Right atrium auricular region (tissue), 2 donors: ENCODE measurements around the gene ZFAND5. TPM values are rescaled to one million over a fixed set of nuclear protein-coding genes. Genes with fewer than 3 reads are reported as not detected.

Experiments
- DNase-seq: peaks from one replicate; pipeline ENCODE4 v3.0.0-alpha.2; 2019; ENCODE audit warnings: low spot score
- H3K27ac ChIP-seq, 2 donors: fragments of 200-600 bp; sonication (generic); 1 replicate in 1 of 2; 2 replicates in 1 of 2; pipeline ENCODE4 v1.5.1; 2016 to 2019
- H3K27me3 ChIP-seq, 2 donors: fragments of 200-600 bp; sonication (generic); one replicate each; pipeline versions ENCODE4 v1.5.1 to v1.6.0; 2017 to 2019
- H3K36me3 ChIP-seq: fragments of 200-600 bp; sonication (generic); one replicate; pipeline ENCODE4 v1.5.1; 2016
- H3K4me1 ChIP-seq, 2 donors: fragments of 200-600 bp; sonication (generic); one replicate each; pipeline versions ENCODE4 v1.5.1 to v1.6.0; 2017 to 2019
- H3K4me3 ChIP-seq, 2 donors: fragments of 200-600 bp; sonication (generic); 1 replicate in 1 of 2; 2 replicates in 1 of 2; pipeline ENCODE4 v1.5.1; 2017 to 2019; ENCODE audit warnings: mild to moderate bottlenecking in 1 of 2, moderate library complexity in 1 of 2
- H3K9me3 ChIP-seq, 2 donors: fragments of 200-600 bp; sonication (generic); one replicate each; pipeline ENCODE4 v1.5.1; 2019
- total RNA-seq, 2 donors: library from RNA; depleted of rRNA; stranded (reverse); fragments of >200 nt; gene quantifications; one replicate each; pipeline ENCODE4 v1.1.0, GENCODE V29; 2016
- TF ChIP-seq, protein P1 (sequence below), 2 donors: fragments of 200-600 bp; sonication (generic); IDR thresholded peaks; one replicate each; pipeline ENCODE4 v1.5.1; 2019; ENCODE audit warnings: antibody characterized with exemption in 2 of 2

ZFAND5 gene
- total RNA-seq, 2 donors from 2014 or later, result 113 to 134 TPM

GRCh38 chr9:72315510-72316311 is 49.3 kb downstream of the ZFAND5 start:
- DNase-seq, result no peak
- H3K36me3 ChIP-seq, result no peaks in the 10 kb centered on the region
- TF ChIP-seq, protein P1, sequence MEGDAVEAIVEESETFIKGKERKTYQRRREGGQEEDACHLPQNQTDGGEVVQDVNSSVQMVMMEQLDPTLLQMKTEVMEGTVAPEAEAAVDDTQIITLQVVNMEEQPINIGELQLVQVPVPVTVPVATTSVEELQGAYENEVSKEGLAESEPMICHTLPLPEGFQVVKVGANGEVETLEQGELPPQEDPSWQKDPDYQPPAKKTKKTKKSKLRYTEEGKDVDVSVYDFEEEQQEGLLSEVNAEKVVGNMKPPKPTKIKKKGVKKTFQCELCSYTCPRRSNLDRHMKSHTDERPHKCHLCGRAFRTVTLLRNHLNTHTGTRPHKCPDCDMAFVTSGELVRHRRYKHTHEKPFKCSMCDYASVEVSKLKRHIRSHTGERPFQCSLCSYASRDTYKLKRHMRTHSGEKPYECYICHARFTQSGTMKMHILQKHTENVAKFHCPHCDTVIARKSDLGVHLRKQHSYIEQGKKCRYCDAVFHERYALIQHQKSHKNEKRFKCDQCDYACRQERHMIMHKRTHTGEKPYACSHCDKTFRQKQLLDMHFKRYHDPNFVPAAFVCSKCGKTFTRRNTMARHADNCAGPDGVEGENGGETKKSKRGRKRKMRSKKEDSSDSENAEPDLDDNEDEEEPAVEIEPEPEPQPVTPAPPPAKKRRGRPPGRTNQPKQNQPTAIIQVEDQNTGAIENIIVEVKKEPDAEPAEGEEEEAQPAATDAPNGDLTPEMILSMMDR (IDR thresholded peaks at IDR 0.05), result no peak

DNA sequence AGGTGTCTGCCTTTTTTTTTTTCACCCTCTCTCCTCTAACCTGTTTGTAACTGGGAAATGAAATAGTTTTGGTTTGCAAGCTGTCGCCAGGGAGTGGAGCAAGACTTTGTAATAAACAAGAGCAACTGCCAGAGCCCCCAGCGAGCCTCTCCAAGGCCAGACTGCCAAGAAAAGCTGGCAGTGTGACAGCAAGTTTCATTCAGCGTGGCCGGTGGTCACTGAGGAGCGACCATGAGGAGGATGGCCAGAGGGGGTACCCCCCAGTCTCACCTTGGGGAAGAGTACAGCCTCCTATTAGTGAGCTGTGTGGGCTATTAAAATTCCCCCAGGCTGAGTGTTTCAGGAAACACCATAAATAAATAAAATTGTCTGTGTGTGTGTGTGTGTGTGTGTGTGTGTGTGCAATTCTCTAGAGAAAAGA is 49.9 kb downstream of the ZFAND5 start:
- TF ChIP-seq, protein P1 (IDR thresholded peaks at IDR 0.05), result peak in 1 of 2 donors; percentile 18
- no peaks in the 10 kb centered on the region for H3K36me3 ChIP-seq
- peaks cover 0 to 17% of the 10 kb centered on the region in 2 donors for H3K4me1 ChIP-seq
- H3K27me3 ChIP-seq, result no peaks in the 10 kb centered on the region
- DNase-seq, result peak; percentile 68
- H3K9me3 ChIP-seq, result no peaks in the 10 kb centered on the region
- peak overlapping the region; percentile 15 to 25 for H3K4me3 ChIP-seq
- H3K27ac ChIP-seq, result peak overlapping the region; percentile 29 to 44

More at GRCh38 chr9:72315510-72316311, 49.3 kb downstream of the ZFAND5 start:
- H3K4me3 ChIP-seq, result peak overlapping the region in 1 of 2 donors; percentile 25
- H3K27ac ChIP-seq, result peak overlapping the region; percentile 29 to 44
- H3K27me3 ChIP-seq, result no peaks in the 10 kb centered on the region
- peaks cover 0 to 17% of the 10 kb centered on the region in 2 donors for H3K4me1 ChIP-seq
- no peaks in the 10 kb centered on the region for H3K9me3 ChIP-seq

- TF ChIP-seq, protein P1 (IDR thresholded peaks at IDR 0.05), result no peak
- Histone ChIP-seq H3K27me3 (no peaks in the 10 kb centered on the region), H3K4me3 (no peak overlapping the region), H3K36me3 (no peaks in the 10 kb centered on the region), H3K9me3 (no peaks in the 10 kb centered on the region), H3K4me1 (peaks cover 0 to 17% of the 10 kb centered on the region in 2 donors), H3K27ac (no peak overlapping the region)
- no peak for DNase-seq
These were observed 51.5 kb downstream of the ZFAND5 start for GRCh38 chr9:72313507-72313906.

DNA sequence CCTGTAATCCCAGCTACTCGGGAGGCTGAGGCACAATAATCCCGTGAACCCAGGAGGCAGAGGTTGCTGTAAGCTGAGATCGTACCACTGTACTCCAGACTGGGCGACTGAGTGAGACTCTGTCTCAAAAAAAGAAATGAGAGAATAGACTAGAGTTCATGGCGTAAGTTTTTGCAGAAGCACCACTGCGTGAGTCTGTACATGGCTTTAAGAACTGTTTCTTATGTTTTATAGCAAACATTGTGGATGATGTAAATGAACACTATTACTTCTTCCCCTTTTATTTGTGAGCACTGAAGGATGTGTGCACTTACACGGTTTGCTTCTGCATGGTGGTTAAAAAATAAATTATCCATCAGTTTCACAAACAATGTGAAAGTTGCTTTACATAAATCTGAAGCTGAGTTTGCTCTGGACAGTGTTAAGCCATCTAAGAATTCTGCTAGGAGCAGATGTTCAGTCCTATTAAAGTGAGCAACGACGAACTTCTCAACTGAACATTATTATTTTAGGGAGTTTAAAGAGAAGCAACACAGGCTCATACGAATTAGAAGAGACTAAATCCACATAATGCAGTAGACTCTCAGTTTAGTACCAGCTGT is 52.5 kb downstream of the ZFAND5 start:
- no peak overlapping the region for H3K4me3 ChIP-seq
- no peaks in the 10 kb centered on the region for H3K9me3 ChIP-seq
- no peak for DNase-seq
- peaks cover 0 to 17% of the 10 kb centered on the region in 2 donors for H3K4me1 ChIP-seq
- TF ChIP-seq, protein P1 (IDR thresholded peaks at IDR 0.05), result no peak
- no peaks in the 10 kb centered on the region for H3K36me3 ChIP-seq
- H3K27ac ChIP-seq, result no peak overlapping the region
- H3K27me3 ChIP-seq, result no peaks in the 10 kb centered on the region

DNA sequence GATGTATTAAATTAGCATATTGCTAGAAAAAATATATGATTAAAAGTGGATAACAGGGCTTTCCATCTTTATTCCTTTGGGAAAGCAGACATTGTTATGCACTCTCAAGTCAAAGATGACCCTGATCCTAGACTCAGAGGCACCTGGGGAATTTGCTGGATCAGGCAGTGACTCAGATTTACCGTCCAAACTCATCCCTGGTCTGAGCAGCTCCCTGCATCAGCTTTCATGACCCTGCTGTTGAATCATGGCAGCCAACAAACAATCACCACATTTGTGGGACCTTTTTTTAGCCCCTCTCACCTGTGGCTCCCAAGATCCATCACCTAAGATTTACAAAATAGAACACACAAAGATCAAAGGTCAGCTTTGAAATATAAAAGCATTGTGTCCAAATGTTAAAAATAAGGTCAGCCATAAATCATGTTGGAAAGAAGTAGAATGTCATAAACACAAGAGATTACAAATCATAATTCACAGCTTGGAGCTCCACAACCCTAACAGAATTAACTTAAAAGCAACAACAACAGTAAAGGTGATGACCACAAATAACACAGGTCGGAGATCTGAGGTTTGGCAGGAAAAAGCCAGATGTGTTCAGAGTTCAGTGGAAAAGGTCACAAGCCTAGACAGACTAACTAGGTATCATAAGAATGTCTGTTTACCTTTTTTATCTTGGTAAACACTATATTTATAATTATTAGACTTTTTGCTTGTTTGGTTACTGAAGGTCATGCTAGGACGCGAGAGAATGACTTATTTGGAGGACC is 55.5 kb downstream of the ZFAND5 start:
- DNase-seq, result no peak
- H3K27ac ChIP-seq, result no peak overlapping the region
- TF ChIP-seq, protein P1 (IDR thresholded peaks at IDR 0.05), result no peak
- no peaks in the 10 kb centered on the region for H3K27me3 ChIP-seq
- peaks cover 4 to 11% of the 10 kb centered on the region in 2 donors for H3K4me1 ChIP-seq
- no peaks in the 10 kb centered on the region for H3K9me3 ChIP-seq
- H3K4me3 ChIP-seq, result no peak overlapping the region
- H3K36me3 ChIP-seq, result no peaks in the 10 kb centered on the region
